HG03460 (cell line): Measurements from ENCODE around the gene HOXB6.

Source experiments
- ATAC-seq: cut with Tn5 transposase; IDR thresholded peaks from one replicate; pipeline ENCODE4 v1.9.1; 2021; ENCODE audit not compliant: unreplicated experiment

The HOXB6 gene

DNA sequence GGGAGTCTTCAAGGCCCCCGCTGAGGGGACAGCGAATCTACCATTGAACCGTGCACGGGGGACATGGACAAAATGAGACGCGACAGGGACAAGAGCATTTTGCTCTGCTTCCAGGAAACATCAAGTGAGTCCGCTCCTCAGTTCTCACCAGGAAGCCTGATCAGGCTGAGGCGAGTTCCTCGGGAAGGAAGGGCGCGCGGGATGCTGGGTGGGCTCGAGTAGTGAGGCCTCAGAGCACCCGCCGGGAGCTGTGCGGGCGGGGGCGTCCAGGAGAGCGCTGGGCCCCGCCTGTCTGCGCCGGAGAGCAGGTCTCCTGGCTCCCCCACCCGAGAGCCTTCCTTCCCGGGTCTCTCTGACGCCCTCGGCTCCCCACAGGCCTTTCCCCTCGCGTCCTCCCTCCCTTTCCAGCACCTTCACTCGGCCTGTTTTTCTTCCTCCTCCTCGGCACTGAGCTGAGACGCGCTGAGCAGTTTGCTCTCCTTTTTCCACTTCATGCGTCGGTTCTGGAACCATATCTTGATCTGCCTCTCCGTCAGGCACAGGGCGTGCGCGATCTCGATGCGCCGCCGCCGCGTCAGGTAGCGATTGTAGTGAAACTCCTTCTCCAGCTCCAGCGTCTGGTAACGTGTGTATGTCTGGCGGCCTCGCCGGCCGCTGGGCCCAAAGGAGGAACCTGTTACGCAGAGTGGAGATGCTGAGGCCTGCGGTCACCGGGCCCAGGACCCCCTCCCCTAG lies 8.6 kb downstream of the HOXB6 start:
- no peak for ATAC-seq

GRCh38 chr17:48595278-48595999 lies 9.3 kb downstream of the HOXB6 start:
- no peak for ATAC-seq

DNA sequence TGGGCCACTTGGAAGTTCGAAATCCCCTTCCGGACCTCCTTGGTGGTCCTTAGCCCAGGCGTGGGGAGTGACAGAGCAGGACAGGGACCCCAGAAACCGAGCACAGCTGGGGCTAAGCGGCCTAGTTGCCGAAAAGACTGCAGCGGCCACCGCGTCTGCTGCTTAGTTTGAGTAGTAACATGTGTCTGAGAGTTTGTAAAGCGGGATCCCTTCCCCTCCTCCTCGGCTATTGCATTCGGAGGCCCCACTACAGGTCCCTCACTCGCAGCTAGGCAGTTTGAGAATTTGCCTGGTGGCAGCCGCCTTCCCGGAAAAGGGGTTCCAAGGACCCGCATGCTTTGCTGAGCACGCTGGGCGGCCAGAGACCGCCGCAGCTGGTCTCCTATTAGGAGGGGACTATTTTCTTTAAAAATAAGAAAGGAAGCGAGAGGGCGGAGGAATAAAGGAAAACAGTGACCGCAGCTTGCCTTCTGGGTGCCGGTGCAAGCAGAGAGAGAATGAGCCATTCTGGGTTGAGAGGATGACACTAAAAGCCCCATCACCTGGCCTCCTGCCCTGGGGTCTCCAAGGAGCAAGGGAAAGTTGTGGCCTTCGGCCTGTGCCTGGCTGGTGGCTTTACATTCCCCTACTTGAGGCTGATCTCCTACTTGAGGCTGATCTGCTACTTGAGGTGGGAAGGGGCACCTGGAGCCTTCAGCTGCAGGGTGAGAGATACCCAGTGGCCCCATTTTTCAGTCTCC lies 10.1 kb downstream of the HOXB6 start:
- no peak for ATAC-seq

- ATAC-seq: no peak
These were observed 10.8 kb downstream of the HOXB6 start for GRCh38 chr17:48593840-48594537.

DNA sequence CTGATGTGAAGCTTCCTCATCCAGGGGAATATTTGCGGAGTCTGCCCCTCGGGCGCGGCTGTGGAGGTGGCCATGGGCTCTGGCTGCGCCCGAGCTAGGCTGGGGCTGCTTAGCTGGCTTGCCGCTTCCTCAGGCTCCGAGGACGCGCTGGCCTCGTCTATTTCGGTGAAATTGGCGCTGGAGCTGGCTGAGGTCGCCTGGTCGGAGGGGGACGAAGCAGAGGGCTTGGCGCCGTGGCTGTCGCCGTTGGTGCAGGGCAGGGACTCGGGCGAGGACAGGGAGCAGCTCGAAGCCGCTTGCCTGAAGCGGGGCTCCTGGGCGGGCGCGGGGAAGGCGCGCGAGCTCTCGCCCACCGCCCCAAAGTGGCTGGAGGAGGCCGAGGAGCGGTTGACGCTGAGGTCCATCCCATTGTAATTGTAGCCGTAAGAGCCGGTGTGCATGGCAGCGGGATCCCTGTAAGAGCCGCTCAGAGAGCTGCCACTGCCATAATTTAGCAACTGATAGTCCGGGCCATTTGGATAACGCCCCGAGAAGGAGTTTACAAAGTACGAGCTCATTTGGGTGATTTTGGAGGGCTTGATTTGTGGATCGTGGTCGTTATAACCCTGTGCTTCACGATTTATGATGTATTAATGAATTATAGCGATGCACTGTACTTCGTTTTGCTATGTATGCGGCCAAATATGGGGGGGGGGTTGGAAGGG lies 11.5 kb downstream of the HOXB6 start, which contains the start of gene HOXB5:
TSS of gene HOXB5 (minus strand) at position 654 of the 704 bp plus-strand sequence. CDS start at position 557, 97 bp downstream.
- ATAC-seq: no peak

DNA sequence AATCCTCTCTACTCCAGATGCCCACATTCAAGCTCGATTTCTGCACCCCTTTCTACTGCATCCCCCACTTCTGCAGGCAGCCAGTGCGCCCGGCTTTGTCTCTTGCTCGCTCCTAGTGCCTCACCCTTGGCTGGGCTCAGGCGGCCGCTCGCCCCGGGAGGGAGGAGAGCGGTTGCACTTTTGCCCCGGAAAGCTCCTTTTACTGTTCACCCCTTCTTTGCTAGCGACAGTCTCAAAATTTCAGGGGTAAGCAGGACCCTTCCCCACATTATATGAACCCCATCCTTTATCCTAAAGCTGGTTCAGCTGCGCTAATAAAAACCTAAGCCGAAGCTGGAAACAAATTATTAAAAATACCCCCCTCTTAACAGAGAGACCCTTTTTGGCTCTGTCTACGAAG lies 12.2 kb downstream of the HOXB6 start:
- no peak for ATAC-seq

DNA sequence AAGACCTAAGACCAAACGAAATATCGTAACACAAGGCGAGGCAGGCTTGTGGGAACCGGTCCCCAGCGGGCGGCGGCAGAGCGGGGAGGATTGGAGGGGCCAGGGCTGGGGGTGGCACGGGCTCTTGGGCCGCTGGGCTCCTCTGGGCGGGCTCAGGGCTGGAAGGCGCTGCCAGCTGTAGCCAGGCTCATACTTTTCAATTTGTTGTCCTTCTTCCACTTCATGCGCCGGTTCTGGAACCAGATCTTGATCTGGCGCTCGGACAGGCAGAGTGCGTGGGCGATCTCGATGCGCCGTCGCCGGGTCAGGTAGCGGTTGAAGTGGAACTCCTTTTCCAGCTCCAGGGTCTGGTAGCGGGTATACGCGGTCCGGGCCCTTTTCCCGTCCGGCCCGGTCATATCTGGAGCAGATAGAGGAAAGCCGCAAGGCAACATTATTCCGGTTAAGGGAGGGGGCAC lies 12.7 kb downstream of the HOXB6 start:
- ATAC-seq: no peak

- ATAC-seq: no peak
These were observed 13.3 kb downstream of the HOXB6 start for GRCh38 chr17:48591255-48592056.

DNA sequence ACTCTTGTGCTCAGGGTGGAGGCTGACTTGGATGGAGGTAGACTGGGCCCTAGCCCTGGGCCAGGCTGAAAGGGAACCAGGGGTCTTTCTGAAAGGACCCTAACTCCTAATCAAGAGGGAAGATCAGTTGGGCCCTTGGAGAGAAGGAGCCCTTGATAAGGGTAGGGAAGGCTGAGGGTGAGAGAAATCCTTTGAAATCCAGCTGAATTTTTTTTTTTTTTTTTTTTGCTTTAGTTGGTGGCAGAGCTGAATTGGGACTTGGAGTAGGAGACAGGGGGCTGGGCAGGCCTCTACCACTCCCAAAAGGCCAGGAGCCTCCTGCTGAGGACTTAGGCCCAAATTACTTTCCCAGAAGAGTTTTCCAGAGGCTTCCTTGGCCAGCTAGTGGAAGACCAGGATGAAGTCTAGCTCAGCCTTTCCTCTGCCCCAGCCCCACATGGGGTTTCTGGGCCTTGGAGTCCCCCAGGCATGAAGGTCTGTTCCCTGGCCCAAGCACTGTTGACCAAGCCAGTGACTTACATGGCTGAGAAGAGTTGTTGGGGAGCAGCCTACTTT lies 14.1 kb downstream of the HOXB6 start:
- ATAC-seq: no peak

DNA sequence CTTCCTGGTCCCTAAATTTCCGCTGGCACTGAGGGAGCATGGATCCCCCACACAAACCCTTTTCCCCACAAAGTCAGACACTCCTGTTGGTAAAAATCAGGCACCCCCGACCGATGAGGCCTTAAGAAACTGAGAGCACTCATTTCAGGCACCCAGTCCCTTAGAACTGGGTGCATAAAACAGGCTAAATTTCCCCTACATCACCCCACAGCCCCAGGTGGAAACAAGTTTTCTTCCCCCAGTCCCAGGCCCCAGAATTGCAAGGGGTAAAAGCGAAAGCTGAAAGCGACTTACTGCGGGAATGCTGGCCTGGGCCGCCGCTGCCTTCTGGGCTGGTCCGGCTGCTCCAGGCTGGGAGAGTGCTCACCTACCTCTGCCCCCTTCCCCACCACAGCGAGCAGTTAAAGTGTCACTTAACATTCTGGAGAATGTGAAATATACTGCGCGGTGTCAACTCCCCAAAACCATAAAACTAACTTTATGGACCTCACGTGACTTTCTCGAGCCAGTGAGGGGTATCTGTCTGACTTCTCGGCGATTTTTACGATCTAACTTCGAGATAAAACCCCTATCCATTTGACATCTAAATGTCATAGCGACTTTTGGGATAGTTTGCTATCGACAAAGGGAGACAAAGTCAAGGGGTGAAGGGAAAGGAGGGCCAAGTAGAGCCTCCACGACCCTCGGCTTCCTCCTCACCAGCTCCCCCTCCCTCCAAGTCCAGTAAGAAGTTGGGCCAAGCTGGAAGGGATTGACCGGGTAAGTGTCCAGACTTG lies 14.8 kb downstream of the HOXB6 start, which contains the start of gene HOXB3:
TSS of gene HOXB3 (minus strand) at position 411 of the 776 bp plus-strand sequence. CDS start 37,767 bp downstream, outside the sequence.
- no peak for ATAC-seq

GRCh38 chr17:48589060-48589830 lies 15.5 kb downstream of the HOXB6 start:
- ATAC-seq: no peak

GRCh38 chr17:48588528-48588927 lies 16.3 kb downstream of the HOXB6 start:
- ATAC-seq: no peak

GRCh38 chr17:48588074-48588415 lies 16.7 kb downstream of the HOXB6 start:
- ATAC-seq: no peak

GRCh38 chr17:48587276-48588073 lies 17.3 kb downstream of the HOXB6 start:
- ATAC-seq: no peak

- ATAC-seq: no peak
These were observed 18.2 kb downstream of the HOXB6 start for GRCh38 chr17:48586355-48587258.

DNA sequence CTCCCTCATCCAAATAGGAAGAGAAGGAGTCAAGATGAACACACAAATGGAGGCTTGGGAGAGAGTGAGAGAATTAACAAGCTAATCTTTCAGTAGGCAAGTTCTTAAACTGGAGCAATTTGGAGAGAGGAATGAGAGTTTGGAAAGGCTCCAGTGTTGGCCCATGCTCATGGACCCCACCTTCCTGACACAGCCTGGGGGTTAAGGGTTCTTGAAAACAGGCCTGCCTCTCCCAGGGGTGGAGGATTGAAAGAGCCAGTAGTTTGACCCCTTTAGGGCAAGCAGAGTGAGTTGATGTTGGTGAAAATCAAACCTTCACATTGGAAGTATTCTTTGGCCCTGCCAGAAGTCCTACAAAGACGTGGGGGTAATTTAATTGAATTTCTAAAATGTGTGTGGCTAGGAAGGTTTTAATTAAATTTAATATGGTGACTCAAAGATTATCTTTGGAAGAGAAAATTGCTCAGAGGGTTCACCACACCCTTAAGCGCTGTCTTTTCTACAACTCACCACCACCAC lies 20.5 kb downstream of the HOXB6 start:
- no peak for ATAC-seq
